ENCODE measurements around the gene BOC.

The BOC gene

DNA sequence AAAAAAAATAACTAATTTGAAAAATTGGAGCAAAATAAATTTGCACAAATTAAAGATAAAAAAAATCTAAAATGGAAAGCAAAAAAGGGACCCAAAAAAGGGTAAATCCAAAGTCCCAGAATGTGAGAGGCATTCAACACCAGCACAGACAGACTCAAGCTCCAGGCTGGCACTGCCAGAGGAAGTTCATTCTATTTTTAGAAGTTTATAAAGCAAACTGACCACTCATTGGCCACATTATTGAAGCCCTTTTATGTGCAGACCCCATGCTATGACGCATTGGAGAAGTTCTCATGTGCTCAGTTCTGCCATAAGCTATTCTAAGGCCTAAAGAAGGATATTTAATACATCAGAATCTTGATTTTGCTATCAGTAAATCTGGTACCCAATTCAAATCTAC lies 17.6 kb upstream of the BOC start:
- no peak for DNase-seq (ENCODE audit: low read depth in 3 of 3)

DNA sequence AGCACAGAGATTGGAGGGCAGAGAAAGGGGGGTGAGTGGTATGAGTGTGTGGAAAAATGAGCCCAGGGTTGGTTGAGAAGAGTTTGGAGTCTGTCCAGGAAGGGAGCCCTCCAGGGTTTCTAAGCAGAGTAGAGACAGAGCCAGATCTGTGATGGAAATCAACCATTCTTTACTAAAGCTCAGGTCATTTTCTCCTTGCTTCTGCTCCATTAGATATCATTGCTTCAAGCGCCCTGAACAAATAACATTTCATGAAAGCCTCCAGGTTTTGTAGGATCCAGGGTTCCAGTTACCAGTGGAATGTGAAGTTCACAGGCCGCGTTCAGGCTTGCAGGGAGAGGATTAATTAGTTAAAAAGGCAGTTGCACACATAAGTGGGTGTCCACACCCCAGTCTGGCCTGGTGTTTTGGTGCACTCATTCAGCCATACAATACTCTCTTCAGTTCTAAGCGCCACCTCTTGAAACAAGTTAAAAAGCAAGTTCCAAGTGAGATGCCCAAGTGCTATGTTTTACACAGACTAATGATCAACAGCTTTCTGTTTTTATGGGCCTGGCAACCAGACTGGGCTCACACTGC lies 16.4 kb upstream of the BOC start:
- no peak for DNase-seq (ENCODE audit: low read depth in 3 of 3)

- DNase-seq (ENCODE audit: low read depth in 3 of 3), result no peak
Observed at GRCh38 chr3:113200351-113200750, 11.0 kb upstream of the BOC start.

DNA sequence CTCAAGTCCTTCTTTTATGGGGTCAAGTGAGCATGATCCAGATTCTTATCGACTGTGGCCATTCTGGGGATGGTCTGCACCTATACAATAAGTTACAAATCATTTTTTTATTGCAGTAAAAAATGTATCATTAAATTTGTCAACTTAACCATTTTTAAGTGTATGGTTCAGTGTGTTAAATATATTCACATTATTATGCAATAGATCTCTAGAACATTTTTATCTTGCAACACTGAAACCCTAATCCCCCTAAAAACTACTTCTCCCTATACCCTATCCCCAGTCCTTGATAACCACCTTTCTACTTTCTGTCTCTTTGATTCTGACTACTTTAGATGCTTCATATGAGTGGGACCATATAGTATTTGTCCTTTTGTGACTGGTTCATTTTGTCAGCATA lies 10.4 kb upstream of the BOC start:
- DNase-seq (ENCODE audit: low read depth in 3 of 3), result no peak

DNA sequence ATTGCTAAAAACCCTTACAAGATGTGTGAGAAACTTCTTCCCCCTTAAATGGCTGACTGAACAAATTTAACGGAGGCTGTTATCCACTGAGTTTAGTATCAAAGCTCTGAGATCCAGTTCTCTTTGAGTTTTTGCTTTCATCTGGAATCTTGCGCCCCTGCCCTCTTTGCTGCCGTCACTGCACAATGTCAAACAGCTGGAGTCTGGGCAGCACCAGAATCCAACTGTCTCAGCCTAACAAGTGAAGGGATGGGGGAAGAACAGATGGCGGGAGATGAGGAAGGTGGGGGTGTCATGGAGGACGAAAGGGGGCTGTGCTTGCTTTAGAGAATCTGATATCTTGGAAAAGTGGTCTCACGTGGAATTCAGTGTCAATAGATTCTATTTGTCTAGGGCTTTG lies 7.0 kb upstream of the BOC start:
- DNase-seq (ENCODE audit: low read depth in 3 of 3), result no peak

DNA sequence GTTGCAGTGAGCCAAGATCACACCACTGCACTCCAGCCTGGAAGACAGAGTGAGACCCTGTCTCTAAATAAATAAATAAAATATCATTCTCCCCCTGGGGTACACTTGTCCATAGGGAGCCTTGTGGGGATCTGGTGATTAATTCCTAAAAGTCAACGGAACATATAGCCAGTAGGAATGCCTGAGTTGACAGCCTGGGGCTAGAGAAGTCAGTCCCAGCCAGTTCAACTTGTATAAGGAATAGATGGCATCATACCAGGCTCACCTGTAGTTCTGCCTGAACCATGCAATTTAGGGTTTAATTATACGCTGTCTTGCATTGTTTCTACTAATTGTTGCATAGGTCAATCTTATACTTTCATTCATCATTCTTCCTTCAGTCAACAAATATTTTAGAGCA lies 5.9 kb upstream of the BOC start:
- DNase-seq (ENCODE audit: low read depth in 3 of 3), result no peak

- DNase-seq (ENCODE audit: low read depth in 3 of 3), result no peak
Observed at GRCh38 chr3:113210604-113211329, 590 bp upstream of the BOC start.

GRCh38 chr3:113212150-113212843 lies 940 bp downstream of the BOC start:
- DNase-seq (ENCODE audit: low read depth in 3 of 3), result no peak

DNA sequence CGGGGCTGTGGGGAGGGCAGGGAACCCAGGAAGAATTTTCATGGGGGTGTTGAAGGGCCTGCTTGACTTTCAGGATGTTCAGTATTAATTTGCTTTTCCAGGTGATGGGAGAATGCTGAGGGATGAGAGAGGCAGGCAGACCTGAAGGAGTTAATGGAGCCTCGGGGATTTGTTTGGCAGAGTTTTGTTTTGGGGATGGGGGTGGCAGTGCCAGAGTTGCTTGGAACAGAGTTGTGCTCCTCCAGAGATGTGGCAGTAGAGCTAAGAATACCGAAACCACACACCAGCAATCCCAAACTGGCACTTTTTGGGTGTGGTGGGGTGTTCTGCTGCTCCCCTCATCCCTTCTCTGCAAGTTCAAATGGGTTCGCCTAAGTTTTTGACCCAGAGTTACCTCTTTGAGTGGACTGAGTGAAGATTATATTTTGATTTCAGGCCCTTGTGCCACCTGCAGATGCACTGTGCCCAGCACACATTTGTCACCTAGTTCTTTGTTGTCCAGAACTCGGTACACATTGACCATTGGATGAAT lies 1.6 kb downstream of the BOC start:
- no peak for DNase-seq (ENCODE audit: low read depth in 3 of 3)

DNA sequence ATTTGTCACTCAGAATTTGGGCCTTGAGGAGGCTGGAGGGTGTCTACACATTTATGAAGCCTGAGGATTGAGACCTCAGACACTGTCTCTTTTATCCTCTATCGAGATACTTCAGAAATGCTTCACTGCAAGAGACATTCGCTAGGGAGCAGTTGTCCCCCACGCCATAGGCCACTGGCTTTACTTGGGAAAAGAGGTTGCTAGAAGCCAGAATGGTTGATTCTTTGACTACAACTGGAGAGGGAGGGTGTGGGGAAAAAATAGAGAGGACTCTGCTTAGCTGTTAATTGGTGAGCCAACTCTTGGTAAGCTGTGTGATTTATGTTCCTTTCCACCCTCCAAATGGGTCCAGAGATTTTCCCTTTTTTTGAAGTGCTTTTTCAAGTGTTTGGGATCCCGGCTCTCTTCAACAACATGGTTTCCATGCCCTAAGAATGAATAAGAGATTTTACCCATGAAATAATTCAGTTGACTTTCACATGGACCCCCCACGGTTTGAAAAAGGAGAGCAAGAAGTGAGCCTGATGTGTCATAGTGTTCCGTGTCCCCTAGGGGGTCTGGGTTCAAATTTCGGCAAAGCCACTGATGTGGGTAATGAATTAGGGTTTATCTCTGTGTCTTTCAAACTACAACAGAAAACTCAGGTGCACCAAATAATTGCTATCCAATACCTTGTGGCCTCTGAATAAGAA lies 2.7 kb downstream of the BOC start:
- no peak for DNase-seq (ENCODE audit: low read depth in 3 of 3)

GRCh38 chr3:113214917-113215595 lies 3.7 kb downstream of the BOC start:
- DNase-seq (ENCODE audit: low read depth in 3 of 3), result no peak

- DNase-seq (ENCODE audit: low read depth in 3 of 3), result no peak
Observed at GRCh38 chr3:113216393-113216792, 5.0 kb downstream of the BOC start.

GRCh38 chr3:113218011-113218680 lies 6.8 kb downstream of the BOC start:
- no peak for DNase-seq (ENCODE audit: low read depth in 3 of 3)

- DNase-seq (ENCODE audit: low read depth in 3 of 3), result no peak
Observed at GRCh38 chr3:113218681-113219045, 7.3 kb downstream of the BOC start.

DNA sequence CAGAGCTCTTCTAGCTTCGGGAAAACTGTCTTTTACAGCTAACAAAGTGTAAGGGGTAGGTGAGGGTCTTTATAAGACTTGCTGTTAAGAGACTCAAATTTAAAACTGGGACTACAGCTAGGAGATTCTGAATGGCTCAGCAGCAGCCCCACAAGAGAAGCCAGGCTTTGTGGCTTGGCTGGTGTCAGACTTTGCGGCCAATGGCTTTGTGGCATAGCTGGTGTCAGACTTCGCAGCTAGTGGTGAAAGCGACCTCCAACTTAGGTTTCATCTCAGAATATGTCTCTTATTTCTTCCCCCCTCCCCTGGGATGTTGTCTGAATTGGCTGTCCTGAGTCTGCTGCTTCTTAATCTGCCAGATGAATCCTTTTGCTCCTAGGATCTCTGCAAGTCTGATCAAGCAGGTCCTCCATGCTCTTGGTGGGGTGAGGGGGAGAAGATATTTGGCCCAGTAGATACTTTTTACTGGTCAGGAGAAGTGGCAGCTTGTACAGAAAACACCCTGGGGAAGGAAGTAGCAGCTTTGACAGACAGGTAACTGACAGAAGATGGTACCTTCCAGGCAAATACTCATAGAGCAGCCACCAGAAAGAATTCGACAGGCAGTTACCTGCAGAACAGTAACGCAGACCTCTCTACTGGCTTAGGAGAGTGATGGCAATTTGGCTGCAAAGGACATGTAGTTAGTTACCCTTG lies 8.4 kb downstream of the BOC start:
- DNase-seq (ENCODE audit: low read depth in 3 of 3), result no peak

DNA sequence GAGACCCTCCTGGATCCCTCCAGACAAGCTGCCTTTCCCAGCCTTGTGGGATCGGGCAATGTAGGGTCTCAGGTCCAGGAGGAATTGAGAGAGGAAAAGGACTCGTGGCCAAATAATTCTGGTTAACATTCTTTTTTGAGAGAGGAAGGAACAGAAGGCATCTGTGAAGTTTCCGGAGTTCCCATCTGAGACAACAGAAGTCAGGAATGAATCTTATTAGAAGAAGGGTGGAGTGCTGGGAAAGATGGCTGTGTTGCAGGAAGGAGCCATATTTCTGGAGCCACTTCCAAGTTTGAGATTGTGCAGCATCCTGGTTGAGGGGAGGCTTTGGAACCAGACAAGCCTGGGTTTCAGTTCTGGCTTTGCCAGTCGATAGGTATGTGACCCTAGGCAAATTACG lies 9.4 kb downstream of the BOC start:
- no peak for DNase-seq (ENCODE audit: low read depth in 3 of 3)

- no peak for DNase-seq (ENCODE audit: low read depth in 3 of 3)
Observed at GRCh38 chr3:113221721-113222257, 10.4 kb downstream of the BOC start.

DNA sequence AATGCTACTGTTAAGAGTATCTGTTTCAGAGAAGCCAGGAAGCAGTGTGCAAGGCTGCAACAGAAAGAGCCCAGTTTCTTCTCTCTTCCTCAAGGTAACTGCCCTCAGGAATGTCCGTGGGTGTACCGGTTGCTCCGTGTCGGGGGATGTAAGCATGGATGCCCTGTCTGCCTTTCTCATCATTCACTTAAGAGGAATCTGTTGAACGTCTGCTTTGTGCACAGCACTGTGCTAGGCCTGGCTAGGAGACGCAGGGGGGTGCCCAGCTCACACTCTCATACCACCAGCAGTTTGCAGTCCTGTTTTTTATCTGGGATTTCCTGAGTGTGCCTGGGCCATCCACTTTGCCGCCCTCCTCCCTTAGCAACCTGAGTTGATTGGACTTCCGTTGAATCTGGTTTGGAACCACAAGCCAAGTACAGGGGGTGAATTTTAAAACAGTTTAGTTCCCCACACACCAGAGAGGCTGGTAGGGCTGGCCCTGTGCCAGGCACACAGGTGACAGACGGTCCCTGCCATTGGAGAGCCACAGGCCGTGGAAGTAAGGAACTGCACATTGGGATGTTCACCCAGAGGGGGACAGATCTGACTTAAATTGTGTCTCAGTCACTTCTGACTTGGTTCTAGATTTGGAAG lies 11.2 kb downstream of the BOC start:
- DNase-seq (ENCODE audit: low read depth in 3 of 3), result no peak

DNA sequence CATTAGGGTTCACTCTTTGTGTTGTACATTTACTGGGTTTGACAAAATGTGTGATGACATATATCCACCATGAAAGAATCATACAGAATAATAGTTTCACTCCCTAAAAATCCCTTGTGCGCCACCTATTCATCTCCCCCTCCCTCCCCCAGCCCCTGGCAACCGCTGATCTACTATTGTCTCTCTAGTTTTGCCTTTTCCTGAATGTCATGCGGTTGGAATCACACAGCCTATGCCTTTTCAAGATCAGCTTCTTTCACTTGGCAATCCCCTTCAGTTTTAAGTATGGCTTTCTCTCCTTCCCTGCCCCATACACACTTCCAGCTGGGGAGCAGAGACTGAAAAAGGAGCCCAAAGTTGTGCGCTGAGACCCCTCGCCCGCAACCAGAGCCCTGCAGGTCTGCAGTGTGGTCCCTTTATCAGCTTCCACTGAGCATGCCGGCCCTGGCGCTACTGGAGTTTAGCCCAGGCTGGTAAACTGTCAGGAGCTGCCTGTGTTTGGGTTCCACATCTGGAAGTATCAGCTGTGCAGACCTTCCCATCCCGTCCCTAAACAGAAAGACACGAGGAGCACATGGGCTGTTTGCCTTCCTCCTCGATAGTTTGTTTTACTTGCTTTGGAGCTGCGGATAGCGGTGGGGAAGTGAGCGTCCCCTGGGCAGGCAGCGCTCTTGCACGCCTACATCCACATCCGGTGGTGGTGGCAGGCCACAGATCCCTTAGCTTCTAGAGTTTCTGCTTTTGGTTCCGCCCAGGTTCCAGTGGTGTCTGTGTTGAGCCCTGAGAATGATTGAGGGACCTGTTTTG lies 12.3 kb downstream of the BOC start:
- no peak for DNase-seq (ENCODE audit: low read depth in 3 of 3)

Measured in stimulated activated CD4-positive, alpha-beta T cell treated with anti-CD3 and anti-CD28 coated beads, TNF-alpha, amount 100 ng/mL, for 4 hours (primary cell).